A549 treated with GW870086 at 1 μM for 4 hours (cell line): ENCODE data around the gene PLEKHG4. TPM values are rescaled to one million over a fixed set of nuclear protein-coding genes. Genes with fewer than 3 reads are reported as not detected.

Experiments
- total RNA-seq: library from RNA; stranded (reverse); fragments of 200-300 nt; extraction: Qiagen RNA extraction; gene quantifications from 5 replicates; pipeline ENCODE4 v1.2.3, GENCODE V29; 2022; ENCODE audit warnings: low read depth

PLEKHG4 gene, protein sequence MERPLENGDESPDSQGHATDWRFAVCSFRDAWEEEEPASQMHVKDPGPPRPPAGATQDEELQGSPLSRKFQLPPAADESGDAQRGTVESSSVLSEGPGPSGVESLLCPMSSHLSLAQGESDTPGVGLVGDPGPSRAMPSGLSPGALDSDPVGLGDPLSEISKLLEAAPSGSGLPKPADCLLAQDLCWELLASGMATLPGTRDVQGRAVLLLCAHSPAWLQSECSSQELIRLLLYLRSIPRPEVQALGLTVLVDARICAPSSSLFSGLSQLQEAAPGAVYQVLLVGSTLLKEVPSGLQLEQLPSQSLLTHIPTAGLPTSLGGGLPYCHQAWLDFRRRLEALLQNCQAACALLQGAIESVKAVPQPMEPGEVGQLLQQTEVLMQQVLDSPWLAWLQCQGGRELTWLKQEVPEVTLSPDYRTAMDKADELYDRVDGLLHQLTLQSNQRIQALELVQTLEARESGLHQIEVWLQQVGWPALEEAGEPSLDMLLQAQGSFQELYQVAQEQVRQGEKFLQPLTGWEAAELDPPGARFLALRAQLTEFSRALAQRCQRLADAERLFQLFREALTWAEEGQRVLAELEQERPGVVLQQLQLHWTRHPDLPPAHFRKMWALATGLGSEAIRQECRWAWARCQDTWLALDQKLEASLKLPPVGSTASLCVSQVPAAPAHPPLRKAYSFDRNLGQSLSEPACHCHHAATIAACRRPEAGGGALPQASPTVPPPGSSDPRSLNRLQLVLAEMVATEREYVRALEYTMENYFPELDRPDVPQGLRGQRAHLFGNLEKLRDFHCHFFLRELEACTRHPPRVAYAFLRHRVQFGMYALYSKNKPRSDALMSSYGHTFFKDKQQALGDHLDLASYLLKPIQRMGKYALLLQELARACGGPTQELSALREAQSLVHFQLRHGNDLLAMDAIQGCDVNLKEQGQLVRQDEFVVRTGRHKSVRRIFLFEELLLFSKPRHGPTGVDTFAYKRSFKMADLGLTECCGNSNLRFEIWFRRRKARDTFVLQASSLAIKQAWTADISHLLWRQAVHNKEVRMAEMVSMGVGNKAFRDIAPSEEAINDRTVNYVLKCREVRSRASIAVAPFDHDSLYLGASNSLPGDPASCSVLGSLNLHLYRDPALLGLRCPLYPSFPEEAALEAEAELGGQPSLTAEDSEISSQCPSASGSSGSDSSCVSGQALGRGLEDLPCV
- 11.0 to 14.2 TPM (median 12.3 TPM) in 5 replicates for total RNA-seq

DNA sequence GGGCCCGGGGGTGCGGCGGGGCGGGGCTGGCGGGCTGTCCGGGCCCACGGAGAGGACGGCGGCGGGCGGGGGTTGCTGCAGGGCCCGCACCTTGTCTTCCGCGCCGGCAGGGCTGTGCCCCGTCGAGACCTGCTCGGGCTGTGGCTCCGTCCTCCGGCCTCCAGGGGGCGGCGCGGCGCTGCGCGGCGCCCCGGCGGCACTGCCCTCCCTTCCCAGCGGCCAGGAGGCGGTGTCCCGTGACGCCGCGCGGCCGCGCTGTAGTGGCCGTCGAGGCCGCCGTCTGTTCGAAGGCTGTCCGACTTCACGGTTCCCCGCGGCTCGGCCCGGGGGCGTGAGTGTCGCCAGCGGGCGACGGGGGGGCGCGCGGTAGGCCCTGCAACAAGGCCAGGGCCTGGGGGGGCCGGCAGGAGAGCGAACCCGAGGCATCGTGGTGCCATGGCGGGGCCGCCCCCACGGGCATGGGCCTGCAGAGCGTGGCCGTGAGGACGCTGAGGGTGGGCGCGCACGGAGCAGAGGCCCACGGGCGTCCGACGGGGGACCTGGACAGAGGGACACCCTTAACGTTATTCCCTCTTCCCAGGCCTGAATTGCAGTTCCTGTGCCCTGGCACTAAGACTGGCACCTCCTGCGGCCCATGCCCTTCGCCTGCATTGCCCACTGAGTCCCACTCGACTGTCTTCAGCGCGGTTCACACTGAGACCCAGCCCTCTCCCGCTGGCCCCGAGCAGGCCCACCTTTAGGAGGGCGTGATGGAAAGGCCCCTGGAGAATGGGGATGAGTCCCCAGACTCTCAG lies at the start of gene PLEKHG4:
Gene PLEKHG4 (plus strand): TSS at position 237 of the 794 bp plus-strand sequence. CDS start 513 bp downstream, at position 750.

DNA sequence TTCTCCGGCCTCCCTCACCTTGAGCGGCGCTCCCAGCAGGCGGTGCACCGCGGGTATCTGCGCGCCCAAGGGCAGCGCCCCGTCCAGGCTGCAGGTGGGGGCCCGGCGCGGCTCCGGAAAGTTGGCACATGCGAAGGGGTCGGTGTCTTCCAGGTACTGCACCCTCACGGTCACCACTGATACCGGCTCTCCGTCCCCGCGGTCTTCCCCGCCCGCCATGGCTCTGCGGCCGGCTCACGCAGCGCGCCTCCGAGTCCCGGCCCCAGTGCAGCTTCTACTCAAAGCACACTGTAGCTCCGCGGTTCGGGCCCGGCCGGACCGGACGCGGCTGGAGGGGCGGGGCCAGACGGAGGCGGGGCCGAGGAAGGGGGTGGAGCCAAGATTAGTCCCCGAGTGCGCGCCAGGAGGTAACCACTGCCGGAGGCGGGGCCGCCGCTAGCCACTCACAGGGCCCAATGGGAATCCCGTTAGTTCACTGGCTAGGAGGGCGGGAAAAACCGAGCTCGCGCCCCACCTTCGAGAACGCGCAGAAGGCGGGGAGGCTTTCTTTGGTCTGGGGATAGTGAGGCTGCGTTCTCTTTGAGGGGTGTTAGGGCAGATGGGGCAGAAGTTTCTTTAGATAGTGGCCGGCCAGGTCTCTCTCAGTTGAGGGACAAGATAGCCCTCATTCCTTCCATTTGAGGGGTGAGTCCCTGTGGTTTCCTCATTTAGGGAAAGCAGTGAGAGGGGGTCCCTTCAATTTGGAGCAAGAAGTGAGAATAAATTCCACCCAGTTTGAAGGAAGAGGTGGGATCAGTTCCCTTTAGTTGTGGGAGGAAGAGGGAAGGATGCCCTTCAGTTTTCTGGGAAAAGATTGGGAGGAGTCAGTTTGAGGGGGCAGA lies 31.9 kb upstream of the PLEKHG4 start, which contains the start of gene FHOD1:
Gene FHOD1 (minus strand): TSS at position 290 of the 881 bp plus-strand sequence. CDS start 71 bp downstream, at position 219.

DNA sequence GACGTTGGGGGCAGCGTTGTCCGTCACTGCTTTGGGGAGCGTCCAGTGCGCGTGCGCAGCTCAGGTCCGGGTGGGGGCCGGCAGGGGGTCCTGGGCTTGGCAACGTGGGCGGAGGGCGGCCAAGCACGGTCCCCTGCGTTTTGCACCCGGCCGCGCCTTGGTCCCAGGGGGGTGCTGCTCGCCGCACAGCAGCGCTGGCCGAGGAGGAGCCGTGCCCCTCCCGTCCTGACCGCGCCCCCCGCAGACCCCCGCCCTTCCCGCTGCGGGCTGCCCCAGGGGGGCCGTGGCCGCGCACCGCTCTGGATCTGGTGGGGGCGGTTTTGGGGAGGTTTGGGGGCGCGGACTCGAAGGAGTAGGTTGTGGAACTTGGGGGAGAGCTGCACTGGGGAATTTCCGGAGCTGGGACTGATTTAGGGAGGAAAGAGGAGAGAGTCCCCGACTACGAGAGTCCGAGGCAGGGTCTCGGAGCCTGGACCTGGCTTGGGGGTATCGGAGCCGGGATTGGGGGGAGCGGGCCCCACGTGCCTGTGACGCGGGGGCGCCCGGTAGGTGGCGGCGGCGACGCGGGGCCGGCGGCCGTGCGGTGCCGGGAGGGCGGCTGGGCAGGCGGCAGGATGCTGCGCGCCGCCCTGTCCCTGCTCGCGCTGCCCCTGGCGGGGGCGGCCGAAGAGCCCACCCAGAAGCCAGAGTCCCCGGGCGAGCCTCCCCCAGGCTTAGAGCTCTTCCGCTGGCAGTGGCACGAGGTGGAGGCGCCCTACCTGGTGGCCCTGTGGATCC lies 30.7 kb upstream of the PLEKHG4 start, which contains the start of gene SLC9A5:
Gene SLC9A5 (plus strand): TSS at position 579 of the 777 bp plus-strand sequence. CDS start 36 bp downstream, at position 615.

DNA sequence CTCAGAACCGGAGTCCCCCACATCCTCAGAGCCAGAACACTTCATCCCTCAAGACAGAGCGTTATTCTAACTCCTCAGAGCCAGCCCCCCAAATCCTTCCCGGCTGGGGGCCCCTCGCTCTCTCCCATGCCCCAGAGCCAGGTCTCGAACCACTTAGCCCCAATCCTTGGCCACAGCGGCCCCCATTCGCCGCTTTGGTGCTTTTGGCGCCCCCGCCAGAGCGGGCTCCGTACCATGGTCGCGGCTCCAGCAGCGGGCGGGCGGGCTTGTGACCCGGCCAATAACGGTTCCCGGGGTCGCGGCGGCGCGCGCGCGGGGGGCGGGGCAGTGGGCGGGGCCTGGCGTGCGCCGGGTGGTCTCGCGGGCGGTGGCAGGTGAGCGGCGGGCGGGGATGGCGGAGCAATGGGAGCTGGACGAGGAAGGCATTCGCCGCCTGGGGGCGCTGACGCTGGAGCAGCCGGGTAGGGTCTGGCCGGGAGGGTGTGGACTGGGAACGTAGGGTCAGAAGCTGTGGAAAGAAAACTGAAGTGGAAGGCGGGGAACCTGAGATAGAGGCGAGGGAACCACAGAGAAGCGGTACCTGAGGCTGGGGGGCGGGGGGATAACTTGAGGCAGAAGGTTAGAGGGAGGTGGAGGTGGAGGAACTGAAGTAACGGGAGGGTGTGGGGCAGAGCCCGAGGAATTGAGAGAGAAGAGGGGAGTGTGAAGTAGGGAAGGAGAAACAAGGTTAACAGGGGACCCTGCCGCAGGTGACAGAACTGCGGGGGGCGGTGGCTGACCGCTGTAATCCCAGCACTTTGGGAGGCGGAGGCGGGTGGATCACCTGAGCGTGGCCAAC lies 47.4 kb downstream of the PLEKHG4 start, which contains the start of the genes KCTD19 and LRRC36:
Gene KCTD19 (minus strand): TSS at position 270 of the 838 bp plus-strand sequence. CDS start 34 bp downstream, at position 236.
Gene LRRC36 (plus strand): TSS at position 344 of the 838 bp plus-strand sequence. CDS start 48 bp downstream, at position 392.

Other genes starting within 250 kb of the PLEKHG4 start
- 24.3 to 26.8 TPM (median 25.6 TPM) in 5 replicates for gene PHAF1, start 169.6 kb upstream of the PLEKHG4 start, total RNA-seq
- 7.7 to 9.5 TPM (median 9.0 TPM) in 5 replicates for gene B3GNT9, start 128.5 kb upstream of the PLEKHG4 start, total RNA-seq
- 16.1 to 19.2 TPM (median 18.6 TPM) in 5 replicates for gene TRADD, start 119.6 kb upstream of the PLEKHG4 start, total RNA-seq
- gene FBXL8, start 119.6 kb upstream of the PLEKHG4 start, total RNA-seq: 3.4 to 9.0 TPM (median 8.0 TPM) in 5 replicates
- gene HSF4, start 114.8 kb upstream of the PLEKHG4 start, total RNA-seq: 11.9 to 16.5 TPM (median 13.2 TPM) in 5 replicates
- 76.4 to 107 TPM (median 89.9 TPM) in 5 replicates for gene NOL3, start 109.0 kb upstream of the PLEKHG4 start, total RNA-seq
- 5.4 to 8.4 TPM (median 6.3 TPM) in 5 replicates for gene MATCAP1, start 95.6 kb upstream of the PLEKHG4 start, total RNA-seq
- 0.09 to 0.30 TPM (median 0.23 TPM) in 3 of 5 replicates, not detected in the others for gene EXOC3L1, start 89.4 kb upstream of the PLEKHG4 start, total RNA-seq
- 82.2 to 98.8 TPM (median 95.1 TPM) in 5 replicates for gene E2F4, start 87.4 kb upstream of the PLEKHG4 start, total RNA-seq
- 0.99 to 1.5 TPM (median 1.4 TPM) in 5 replicates for gene ELMO3, start 80.4 kb upstream of the PLEKHG4 start, total RNA-seq
- 87.8 to 98.8 TPM (median 94.3 TPM) in 5 replicates for gene TMEM208, start 52.4 kb upstream of the PLEKHG4 start, total RNA-seq
- 47.9 to 66.5 TPM (median 61.3 TPM) in 5 replicates for gene FHOD1, start 32.1 kb upstream of the PLEKHG4 start, total RNA-seq
- gene SLC9A5, start 30.6 kb upstream of the PLEKHG4 start, total RNA-seq: 1.4 to 1.7 TPM (median 1.6 TPM) in 5 replicates
- gene KCTD19, start 47.2 kb downstream of the PLEKHG4 start, total RNA-seq: 0.14 to 0.79 TPM (median 0.43 TPM) in 5 replicates
- gene LRRC36, start 47.3 kb downstream of the PLEKHG4 start, total RNA-seq: 0.21 to 0.35 TPM (median 0.21 TPM) in 3 of 5 replicates, not detected in the others
- 8.6 to 14.2 TPM (median 12.1 TPM) in 5 replicates for gene TPPP3, start 114.0 kb downstream of the PLEKHG4 start, total RNA-seq
- 4.6 to 7.2 TPM (median 6.5 TPM) in 5 replicates for gene ZDHHC1, start 136.9 kb downstream of the PLEKHG4 start, total RNA-seq
- gene HSD11B2, start 151.6 kb downstream of the PLEKHG4 start, total RNA-seq: 1.3 to 2.1 TPM (median 1.5 TPM) in 5 replicates
- 100 to 117 TPM (median 107 TPM) in 5 replicates for gene ATP6V0D1, start 201.6 kb downstream of the PLEKHG4 start, total RNA-seq
- not detected in 5 replicates for gene AGRP, start 204.0 kb downstream of the PLEKHG4 start, total RNA-seq
- 36.1 to 45.7 TPM (median 40.3 TPM) in 5 replicates for gene RIPOR1, start 249.3 kb downstream of the PLEKHG4 start, total RNA-seq